HepG2 (cell line): ENCODE data around the gene GEMIN2. TPM values are rescaled to one million over a fixed set of nuclear protein-coding genes. Genes with fewer than 3 reads are reported as not detected.
"Not testable (repeated sequence)": the region's sequence is repeated elsewhere in the genome, so short reads cannot be mapped to it uniquely, and the experiment has no call there.

Experiments
- ATAC-seq: fragments of 200-7000 bp; cut with Tn5 transposase; 3 replicates; pipeline ENCODE4 v1.9.1; 2020; ENCODE audit warnings: mild to moderate bottlenecking, moderate library complexity
- BruUV-seq: library from RNA; stranded (reverse); fragments of 400-500 nt; replicated peaks from 2 replicates; lab custom pipeline; 2021; lab: Mats Ljungman, UMichigan
- CTCF ChIA-PET: fragments of 300-600 bp; formaldehyde crosslinking; extraction: SDS; loops from one replicate; lab custom pipeline; 2021; ENCODE audit warnings: low total read pairs, inconsistent platforms, low intra/inter-chr PET ratio; lab: Yijun Ruan, JAX
- POLR2A ChIA-PET: fragments of 350-600 bp; sonication (Branson Sonifier 250); formaldehyde crosslinking; loops from one replicate; lab custom pipeline; 2020; ENCODE audit warnings: antibody characterized with exemption, inconsistent platforms; lab: Yijun Ruan, JAX
- DNase-seq: peaks from one replicate; pipeline ENCODE4 v3.0.0-alpha.2; 2015; ENCODE audit warnings: low spot score
- FAIRE-seq: peaks from 3 replicates; lab custom pipeline; 2011; peaks lifted over from hg19 to GRCh38; lab: Jason Lieb, UNC
- H2AFZ ChIP-seq: one replicate; pipeline ENCODE4 v1.6.1; 2011; ENCODE audit warnings: low read length, inconsistent platforms
- H3K27ac ChIP-seq: fragments of 300-600 bp; 3 replicates; pipeline ENCODE4 v1.8.0; 2011; ENCODE audit warnings: mixed run types, mild to moderate bottlenecking, mixed read lengths, low read length, inconsistent platforms; ENCODE audit not compliant: insufficient read depth; ENCODE audit errors: extremely low read length
- H3K27me3 ChIP-seq, 2 experiments: fragments of 200-600 bp in 1 of 2; 2 replicates in 1 of 2; 3 replicates in 1 of 2; pipeline versions ENCODE4 v1.6.0 to v1.8.0; 2011; ENCODE audit warnings: low read length in 2 of 2, mild to moderate bottlenecking in 2 of 2, moderate library complexity in 2 of 2, inconsistent platforms in 1 of 2; ENCODE audit not compliant: insufficient read depth in 2 of 2, control insufficient read depth in 1 of 2
- H3K36me3 ChIP-seq, 2 experiments: fragments of 200-600 bp in 1 of 2; replicated peaks in 1 of 2; 2 replicates in 1 of 2; 3 replicates in 1 of 2; pipeline versions ENCODE4 v1.5.1 to v1.8.0; 2011; ENCODE audit warnings: low read length in 2 of 2, inconsistent platforms in 1 of 2; ENCODE audit not compliant: insufficient read depth in 2 of 2, control insufficient read depth in 1 of 2
- H3K4me1 ChIP-seq: 2 replicates; pipeline ENCODE4 v1.5.1; 2012; ENCODE audit warnings: low read length, inconsistent platforms; ENCODE audit not compliant: insufficient read depth
- H3K4me2 ChIP-seq: 2 replicates; pipeline ENCODE4 v1.6.0; 2011; ENCODE audit warnings: low read depth, low read length, inconsistent platforms
- H3K4me3 ChIP-seq, 3 experiments: fragments of 200-600 bp in 1 of 3; sonication (generic), shearing (Covaris generic) in 1 of 3; replicated peaks in 1 of 3; 2 replicates each; pipeline ENCODE4 v1.5.1; 2011 to 2016; ENCODE audit warnings: low read length in 3 of 3, inconsistent platforms in 2 of 3, low read depth in 2 of 3, mild to moderate bottlenecking in 2 of 3, control low read depth in 1 of 3, mixed read lengths in 1 of 3; ENCODE audit not compliant: insufficient read depth in 1 of 3
- H3K79me2 ChIP-seq: one replicate; pipeline ENCODE4 v1.6.1; 2011; ENCODE audit warnings: low read length, inconsistent platforms; ENCODE audit not compliant: insufficient read depth
- H3K9ac ChIP-seq: 2 replicates; pipeline ENCODE4 v1.6.0; 2011; ENCODE audit warnings: mild to moderate bottlenecking, low read depth, low read length, inconsistent platforms; ENCODE audit not compliant: insufficient read depth
- H3K9me3 ChIP-seq: 2 replicates; pipeline ENCODE4 v1.5.1; 2012; ENCODE audit warnings: mild to moderate bottlenecking, low read length
- H4K20me1 ChIP-seq: 2 replicates; pipeline ENCODE4 v1.6.0; 2011; ENCODE audit warnings: inconsistent platforms, mild to moderate bottlenecking, low read length, moderate library complexity; ENCODE audit not compliant: insufficient read depth
- HOXA3 ChIP-seq: sonication (generic); formaldehyde crosslinking; IDR thresholded peaks from 2 replicates; pipeline ENCODE4 v1.5.0; 2020; ENCODE audit warnings: missing genetic modification reagents
- PAF1 ChIP-seq: IDR thresholded peaks from 2 replicates; pipeline ENCODE4 v1.6.1; 2016; ENCODE audit warnings: missing genetic modification reagents, missing compliant biosample characterization
- ZFP41 ChIP-seq: sonication (generic); formaldehyde crosslinking; IDR thresholded peaks from 2 replicates; pipeline ENCODE4 v1.4.0; 2020; ENCODE audit warnings: mild to moderate bottlenecking, missing genetic modification reagents, borderline replicate concordance
- ZNF142 ChIP-seq: sonication (generic); formaldehyde crosslinking; IDR thresholded peaks from 2 replicates; pipeline ENCODE4 v1.4.0; 2020; ENCODE audit warnings: missing genetic modification reagents
- ZNF160 ChIP-seq: sonication (generic); formaldehyde crosslinking; IDR thresholded peaks from 2 replicates; pipeline ENCODE4 v1.8.0; 2022; ENCODE audit warnings: mild to moderate bottlenecking, inconsistent platforms, missing genetic modification reagents
- ZNF225 ChIP-seq: sonication (generic); formaldehyde crosslinking; IDR thresholded peaks from 2 replicates; pipeline ENCODE4 v1.4.0; 2020; ENCODE audit warnings: mild to moderate bottlenecking, missing genetic modification reagents
- ZNF280B ChIP-seq: sonication (generic); formaldehyde crosslinking; IDR thresholded peaks from 2 replicates; pipeline ENCODE4 v1.5.0; 2020; ENCODE audit warnings: missing genetic modification reagents, mild to moderate bottlenecking, borderline replicate concordance
- ZNF512 ChIP-seq: sonication (generic); formaldehyde crosslinking; IDR thresholded peaks from 2 replicates; pipeline ENCODE4 v1.4.0; 2020; ENCODE audit warnings: mild to moderate bottlenecking, missing genetic modification reagents
- WGBS: methylation state at CpG from one replicate; pipeline ENCODE4 v1.1.6; 2017; ENCODE audit warnings: low lambda C conversion rate; 5-methylcytosine and 5-hydroxymethylcytosine counted together
- in situ Hi-C: cut with HindIII; loops from 2 replicates; pipeline ENCODE4 v1.10.0; 2017; ENCODE audit warnings: low pct_unique_long_range_greater_than_20kb; ENCODE audit not compliant: extremely low pct_ligation_motif_present
- intact Hi-C: fragments of 100-400 bp; cut with micrococcal nuclease; formaldehyde crosslinking; loops from one replicate; pipeline ENCODE4 v1.10.0; 2022; ENCODE audit not compliant: unreplicated experiment
- polyA plus RNA-seq, 8 experiments: library from polyadenylated mRNA; depleted of rRNA in 3 of 8; stranded (reverse) in 7 of 8; unstranded in 1 of 8; fragments of >200 nt; fragmentation: Illumina TruSeq in 4 of 8; extraction: Trizol in 4 of 8; gene quantifications; 2 replicates each; pipeline versions ENCODE4 v1.2.1 to v1.2.3, GENCODE V29; 2011 to 2016; ENCODE audit warnings: low read depth in 4 of 8, missing spikeins in 1 of 8, mixed read lengths in 1 of 8; ENCODE audit not compliant: insufficient read depth in 1 of 8
- total RNA-seq, 5 experiments: library from RNA; depleted of rRNA; stranded (reverse); fragments of >200 nt; fragmentation: Illumina TruSeq; extraction: Trizol; gene quantifications; 2 replicates each; pipeline ENCODE4 v1.2.3, GENCODE V29; 2016; ENCODE audit warnings: low read depth in 1 of 5

Gene GEMIN2
- total and polyA plus RNA-seq, 2 of the 13 experiments (the other 11 are each of a cell fraction or from before 2014, with no cell fraction given), result 54.8 to 110 TPM

- intact Hi-C loops, in situ Hi-C loops, H3K4me3 ChIP-seq, H3K27me3 ChIP-seq, CTCF ChIA-PET, H3K27ac ChIP-seq, H3K79me2 ChIP-seq, DNase-seq, H3K4me2 ChIP-seq, H3K9me3 ChIP-seq, H3K9ac ChIP-seq, H4K20me1 ChIP-seq, ATAC-seq, BruUV-seq, FAIRE-seq, H2AFZ ChIP-seq: not testable (repeated sequence)
- H3K36me3 ChIP-seq, result peaks cover 6 to 20% of the 10 kb centered on the region in 2 experiments; a peak in 4 of 5 replicates
- WGBS, result 100% methylated on average over 1 of the region's 1 CpG
- H3K4me1 ChIP-seq, result peaks cover 13% of the 10 kb centered on the region
- TF ChIP-seq ZNF142 (CRISPR knock-in tag) (0 out of 2 replicates have a peak, but pooled peaks have one; percentile 1), ZNF225 (CRISPR knock-in tag) (0 out of 2 replicates have a peak, but pooled peaks have one; percentile 29), ZNF160 (CRISPR knock-in tag) (0 out of 2 replicates have a peak, but pooled peaks have one; percentile 12), HOXA3 (CRISPR knock-in tag) (0 out of 2 replicates have a peak, but pooled peaks have one; percentile 26), ZFP41 (CRISPR knock-in tag) (0 out of 2 replicates have a peak, but pooled peaks have one; percentile 42), ZNF280B (CRISPR knock-in tag) (0 out of 2 replicates have a peak, but pooled peaks have one; percentile 26), PAF1 (0 out of 2 replicates have a peak, but pooled peaks have one; percentile 29), ZNF512 (0 out of 2 replicates have a peak, but pooled peaks have one; percentile 24)
- POLR2A ChIA-PET, result interaction anchor here (1.0 to 1.8 kb wide), 2 partner anchors 29 to 38 kb away, joined by 3 to 5 read pairs; partner anchors contain the start of genes SEC23A and TRAPPC6B
Observed at GRCh38 chr14:39141623-39142022, 27.5 kb downstream of the GEMIN2 start.
